ENCODE data around the gene AMOTL2.

Gene AMOTL2

DNA sequence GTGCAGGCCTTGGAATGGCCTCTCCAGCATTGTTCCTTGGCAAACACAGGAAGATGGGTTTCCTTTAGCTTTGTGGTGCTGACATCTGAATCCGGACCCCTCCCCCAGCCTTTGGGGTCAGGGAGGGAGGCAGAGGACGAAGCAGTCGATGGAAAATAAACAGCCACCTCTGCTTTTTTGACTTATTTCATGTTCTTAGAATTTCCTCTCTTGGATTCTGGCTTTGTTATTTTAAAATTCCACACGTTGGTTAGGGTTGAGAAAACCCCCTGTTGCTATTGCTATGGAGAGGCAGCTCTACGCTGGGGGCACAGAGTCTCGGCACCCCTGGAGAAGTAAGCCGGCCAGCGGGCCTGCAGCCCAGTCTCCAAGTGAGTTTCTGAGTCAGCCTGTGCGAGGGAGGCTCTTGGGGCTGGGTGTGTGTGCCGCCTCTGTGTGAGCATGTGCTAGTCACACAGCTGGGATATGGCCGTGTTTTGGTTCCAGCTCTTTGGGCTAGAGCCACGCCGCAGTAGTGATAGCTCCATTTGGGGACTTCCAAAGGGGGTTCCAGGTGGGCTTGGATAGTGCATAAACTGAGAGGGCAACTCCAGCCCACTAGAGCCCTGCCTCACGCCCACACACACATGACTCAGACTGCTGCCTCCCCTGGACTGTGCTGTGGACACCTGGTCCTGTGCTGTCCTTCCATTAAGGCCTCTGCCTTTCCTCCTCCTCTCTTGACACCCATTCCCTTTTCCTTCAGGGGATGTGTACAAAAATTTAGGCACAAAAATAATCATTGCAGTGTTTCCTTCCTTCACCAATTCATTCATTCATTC is 58.8 kb downstream of the AMOTL2 start:
- no peak overlapping the region for H2BK15ac ChIP-seq (replicated peaks; ENCODE audit: low read depth)
- H2BK5ac ChIP-seq (ENCODE audit: low read length): peak overlapping the region; percentile 20
- H3K56ac ChIP-seq (ENCODE audit: low read length): peak overlapping the region; percentile 30
- H3K36me3 ChIP-seq (ENCODE audit: control insufficient read depth, insufficient read depth, low read length): no peaks in the 10 kb centered on the region
- H3K79me1 ChIP-seq (ENCODE audit: low read length): no peaks in the 10 kb centered on the region
- no peak overlapping the region for H2BK120ac ChIP-seq (ENCODE audit: low read depth, low read length)
- H2AK5ac ChIP-seq (ENCODE audit: low read length): peak overlapping the region; percentile 87
- no peak overlapping the region for H4K5ac ChIP-seq (ENCODE audit: low read length)
- peak overlapping the region; percentile 57 for H3K4ac ChIP-seq (ENCODE audit: low read depth, low read length)
- no CpG with 5 or more reads among the region's 14 CpGs for WGBS (ENCODE audit: extremely low coverage, insufficient coverage, low lambda C conversion rate)
- H3K4me1 ChIP-seq (ENCODE audit: control insufficient read depth, low read depth, low read length): peaks cover 14% of the 10 kb centered on the region
- H3K23ac ChIP-seq (ENCODE audit: low read length): no peak overlapping the region
- no peaks in the 10 kb centered on the region for H3K79me2 ChIP-seq (ENCODE audit: control insufficient read depth, insufficient read depth, low read length)
- DNase-seq: peak; percentile 68
- no peaks in the 10 kb centered on the region for H3K27me3 ChIP-seq (ENCODE audit: insufficient read depth, low read length, poor library complexity)
- H3K18ac ChIP-seq (ENCODE audit: low read length): peak overlapping the region; percentile 1
- H3K9ac ChIP-seq (ENCODE audit: low read length): peak overlapping the region; percentile 3
- H3K4me3 ChIP-seq (ENCODE audit: low read length): no peak overlapping the region
- peak overlapping the region; percentile 33 for H3K27ac ChIP-seq (ENCODE audit: low read depth, low read length)
- no peak overlapping the region for H3K4me2 ChIP-seq (ENCODE audit: low read length)
- H4K8ac ChIP-seq (ENCODE audit: low read depth, low read length): no peak overlapping the region

DNA sequence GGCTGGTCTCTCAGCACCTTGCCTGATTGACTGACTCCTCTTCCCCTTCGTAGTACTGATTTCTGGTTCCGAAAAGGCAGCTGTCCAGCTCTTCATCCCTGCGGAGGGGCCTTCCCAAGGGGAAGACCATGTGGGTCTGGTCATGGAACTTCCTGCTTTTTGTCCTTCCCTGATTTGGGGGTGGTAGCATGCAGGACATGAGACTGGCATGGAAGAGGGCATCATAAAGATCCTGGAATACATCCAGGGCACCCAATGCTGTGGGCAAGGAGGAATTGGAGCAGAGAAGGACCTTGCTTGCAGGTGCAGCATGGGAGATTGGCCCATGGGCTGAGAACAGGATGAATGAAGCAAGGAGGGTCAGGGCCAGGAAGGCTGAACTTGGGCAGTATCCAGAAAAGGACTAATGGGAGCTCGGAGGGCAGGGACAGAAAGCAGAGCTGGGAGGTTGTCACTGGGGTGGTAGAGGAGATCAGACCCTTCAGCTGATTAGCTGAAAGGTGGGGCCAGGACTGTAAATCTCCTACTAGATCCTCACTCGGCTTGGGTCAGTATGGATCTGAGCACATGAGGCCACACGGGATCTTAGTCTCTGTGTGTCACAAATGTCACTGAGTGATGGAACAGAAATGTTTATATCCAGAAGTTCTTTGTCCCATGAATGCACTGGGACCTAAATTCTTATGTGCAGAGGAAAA is 59.5 kb downstream of the AMOTL2 start:
- H3K79me1 ChIP-seq (ENCODE audit: low read length): no peaks in the 10 kb centered on the region
- no peak for DNase-seq
- no peaks in the 10 kb centered on the region for H3K79me2 ChIP-seq (ENCODE audit: control insufficient read depth, insufficient read depth, low read length)
- no peak overlapping the region for H3K4me2 ChIP-seq (ENCODE audit: low read length)
- no peak overlapping the region for H3K4me3 ChIP-seq (ENCODE audit: low read length)
- peaks cover 14% of the 10 kb centered on the region for H3K4me1 ChIP-seq (ENCODE audit: control insufficient read depth, low read depth, low read length)
- H3K18ac ChIP-seq (ENCODE audit: low read length): no peak overlapping the region
- no peak overlapping the region for H2BK5ac ChIP-seq (ENCODE audit: low read length)
- peak overlapping the region; percentile 66 for H2AK5ac ChIP-seq (ENCODE audit: low read length)
- peak overlapping the region; percentile 89 for H3K56ac ChIP-seq (ENCODE audit: low read length)
- H3K23ac ChIP-seq (ENCODE audit: low read length): no peak overlapping the region
- no peaks in the 10 kb centered on the region for H3K27me3 ChIP-seq (ENCODE audit: insufficient read depth, low read length, poor library complexity)
- H3K9ac ChIP-seq (ENCODE audit: low read length): peak overlapping the region; percentile 3
- no peak overlapping the region for H3K4ac ChIP-seq (ENCODE audit: low read depth, low read length)
- no peaks in the 10 kb centered on the region for H3K36me3 ChIP-seq (ENCODE audit: control insufficient read depth, insufficient read depth, low read length)
- WGBS (ENCODE audit: extremely low coverage, insufficient coverage, low lambda C conversion rate): no CpG with 5 or more reads among the region's 6 CpGs
- H4K8ac ChIP-seq (ENCODE audit: low read depth, low read length): no peak overlapping the region
- H2BK15ac ChIP-seq (replicated peaks; ENCODE audit: low read depth): no peak overlapping the region
- H4K5ac ChIP-seq (ENCODE audit: low read length): no peak overlapping the region
- no peak overlapping the region for H2BK120ac ChIP-seq (ENCODE audit: low read depth, low read length)
- no peak overlapping the region for H3K27ac ChIP-seq (ENCODE audit: low read depth, low read length)

DNA sequence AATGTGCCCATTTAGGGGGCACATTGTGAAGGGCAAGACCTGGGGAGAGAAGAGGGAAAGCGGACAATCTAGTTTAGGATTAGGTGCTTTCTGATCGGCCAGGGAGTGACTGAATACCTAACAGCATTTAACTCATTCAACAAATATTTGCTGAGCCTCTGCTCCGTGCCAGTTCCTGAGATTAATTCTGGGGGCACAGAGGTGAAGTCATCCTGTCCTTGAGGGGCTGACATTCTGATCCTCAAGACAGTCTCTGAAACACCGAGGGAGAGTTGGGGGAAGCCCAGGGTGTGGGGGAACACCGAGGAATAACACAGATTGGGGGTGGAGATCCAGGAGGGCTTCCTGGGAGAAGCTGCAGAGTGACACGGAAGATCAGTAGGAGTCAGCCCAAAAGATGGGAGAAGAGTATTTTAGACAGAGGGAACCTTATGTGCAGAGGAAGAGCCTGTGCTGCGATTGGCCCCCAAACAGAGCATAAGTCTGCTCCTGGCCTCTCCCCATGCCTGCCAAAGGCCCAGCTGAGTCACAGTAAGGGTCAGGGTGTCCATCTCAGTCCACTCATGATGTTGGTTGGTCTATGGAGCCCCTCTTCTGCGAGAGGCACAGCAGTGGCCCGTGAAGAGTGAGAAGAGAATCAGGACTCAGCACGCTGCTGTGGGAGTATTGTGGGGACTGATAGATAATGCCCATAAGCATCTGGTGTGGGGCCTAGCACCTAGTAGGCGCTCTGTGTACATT is 60.2 kb downstream of the AMOTL2 start:
- Histone ChIP-seq H4K8ac (ENCODE audit: low read depth, low read length) (no peak overlapping the region), H3K56ac (ENCODE audit: low read length) (peak overlapping the region; percentile 89), H3K27ac (ENCODE audit: low read depth, low read length) (peak overlapping the region; percentile 65), H3K27me3 (ENCODE audit: insufficient read depth, low read length, poor library complexity) (no peaks in the 10 kb centered on the region), H3K4me3 (ENCODE audit: low read length) (peak overlapping the region; percentile 5), H3K23ac (ENCODE audit: low read length) (peak overlapping the region; percentile 85), H3K79me2 (ENCODE audit: control insufficient read depth, insufficient read depth, low read length) (no peaks in the 10 kb centered on the region), H4K5ac (ENCODE audit: low read length) (no peak overlapping the region), H2AK5ac (ENCODE audit: low read length) (peak overlapping the region; percentile 66), H3K4me1 (ENCODE audit: control insufficient read depth, low read depth, low read length) (peaks cover 14% of the 10 kb centered on the region), H3K36me3 (ENCODE audit: control insufficient read depth, insufficient read depth, low read length) (no peaks in the 10 kb centered on the region), H3K4ac (ENCODE audit: low read depth, low read length) (peak overlapping the region; percentile 86), H3K79me1 (ENCODE audit: low read length) (no peaks in the 10 kb centered on the region), H2BK15ac (replicated peaks; ENCODE audit: low read depth) (no peak overlapping the region), H3K4me2 (ENCODE audit: low read length) (peak overlapping the region; percentile 80), H3K18ac (ENCODE audit: low read length) (peak overlapping the region; percentile 77), H3K9ac (ENCODE audit: low read length) (peak overlapping the region; percentile 73), H2BK120ac (ENCODE audit: low read depth, low read length) (no peak overlapping the region), H2BK5ac (ENCODE audit: low read length) (peak overlapping the region; percentile 48)
- WGBS (ENCODE audit: extremely low coverage, insufficient coverage, low lambda C conversion rate): no CpG with 5 or more reads among the region's 11 CpGs
- peak; percentile 72 for DNase-seq

- H3K79me1 ChIP-seq (ENCODE audit: low read length): no peaks in the 10 kb centered on the region
- H2BK5ac ChIP-seq (ENCODE audit: low read length): no peak overlapping the region
- no CpG with 5 or more reads among the region's 74 CpGs for whole genome bisulfite sequencing (ENCODE audit: extremely low coverage, insufficient coverage, low lambda C conversion rate)
These were observed 61.1 kb downstream of the AMOTL2 start for GRCh38 chr3:134312873-134313846.

More at GRCh38 chr3:134312873-134313846, 61.1 kb downstream of the AMOTL2 start:
- peak overlapping the region; percentile 3 for H2BK15ac ChIP-seq (replicated peaks; ENCODE audit: low read depth)
- H2AK5ac ChIP-seq (ENCODE audit: low read length): peak overlapping the region; percentile 29
- peak overlapping the region; percentile 85 for H3K23ac ChIP-seq (ENCODE audit: low read length)
- H3K4me2 ChIP-seq (ENCODE audit: low read length): peak overlapping the region; percentile 80
- H3K4me3 ChIP-seq (ENCODE audit: low read length): peak overlapping the region; percentile 5
- peaks cover 14% of the 10 kb centered on the region for H3K4me1 ChIP-seq (ENCODE audit: control insufficient read depth, low read depth, low read length)
- no peak overlapping the region for H4K8ac ChIP-seq (ENCODE audit: low read depth, low read length)
- H3K27me3 ChIP-seq (ENCODE audit: insufficient read depth, low read length, poor library complexity): no peaks in the 10 kb centered on the region
- no peaks in the 10 kb centered on the region for H3K36me3 ChIP-seq (ENCODE audit: control insufficient read depth, insufficient read depth, low read length)
- peak overlapping the region; percentile 75 for H2BK120ac ChIP-seq (ENCODE audit: low read depth, low read length)
- H3K4ac ChIP-seq (ENCODE audit: low read depth, low read length): peak overlapping the region; percentile 88
- no peak overlapping the region for H4K5ac ChIP-seq (ENCODE audit: low read length)
- peak overlapping the region; percentile 65 for H3K27ac ChIP-seq (ENCODE audit: low read depth, low read length)
- H3K56ac ChIP-seq (ENCODE audit: low read length): peak overlapping the region; percentile 89
- H3K9ac ChIP-seq (ENCODE audit: low read length): peak overlapping the region; percentile 73
- H3K18ac ChIP-seq (ENCODE audit: low read length): peak overlapping the region; percentile 96
- no peaks in the 10 kb centered on the region for H3K79me2 ChIP-seq (ENCODE audit: control insufficient read depth, insufficient read depth, low read length)
- peak; percentile 92 for DNase-seq

Data from mesendoderm (in vitro differentiated cells).